ENCODE data around the gene PDE8B.

DNA sequence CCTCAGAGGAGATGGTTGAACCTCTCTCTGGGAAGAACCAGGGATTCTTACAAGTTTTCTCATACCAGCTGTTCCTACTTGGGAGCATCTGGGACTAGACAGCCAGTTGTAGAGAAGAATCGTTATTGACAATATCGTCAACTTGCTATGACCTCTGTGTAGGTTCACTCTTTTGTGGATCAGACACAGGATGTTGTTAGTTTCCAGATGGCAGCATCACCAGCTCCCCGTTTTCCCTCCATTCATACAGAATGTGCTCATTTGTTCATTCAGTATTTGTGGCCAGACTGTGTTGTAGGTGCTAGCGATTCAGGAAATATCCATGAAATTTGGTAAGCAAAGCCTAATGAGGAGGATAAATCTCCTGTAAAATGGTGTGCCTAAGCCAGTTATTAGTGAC lies 3.7 kb downstream of the PDE8B start:
- TF ChIP-seq, protein P1, sequence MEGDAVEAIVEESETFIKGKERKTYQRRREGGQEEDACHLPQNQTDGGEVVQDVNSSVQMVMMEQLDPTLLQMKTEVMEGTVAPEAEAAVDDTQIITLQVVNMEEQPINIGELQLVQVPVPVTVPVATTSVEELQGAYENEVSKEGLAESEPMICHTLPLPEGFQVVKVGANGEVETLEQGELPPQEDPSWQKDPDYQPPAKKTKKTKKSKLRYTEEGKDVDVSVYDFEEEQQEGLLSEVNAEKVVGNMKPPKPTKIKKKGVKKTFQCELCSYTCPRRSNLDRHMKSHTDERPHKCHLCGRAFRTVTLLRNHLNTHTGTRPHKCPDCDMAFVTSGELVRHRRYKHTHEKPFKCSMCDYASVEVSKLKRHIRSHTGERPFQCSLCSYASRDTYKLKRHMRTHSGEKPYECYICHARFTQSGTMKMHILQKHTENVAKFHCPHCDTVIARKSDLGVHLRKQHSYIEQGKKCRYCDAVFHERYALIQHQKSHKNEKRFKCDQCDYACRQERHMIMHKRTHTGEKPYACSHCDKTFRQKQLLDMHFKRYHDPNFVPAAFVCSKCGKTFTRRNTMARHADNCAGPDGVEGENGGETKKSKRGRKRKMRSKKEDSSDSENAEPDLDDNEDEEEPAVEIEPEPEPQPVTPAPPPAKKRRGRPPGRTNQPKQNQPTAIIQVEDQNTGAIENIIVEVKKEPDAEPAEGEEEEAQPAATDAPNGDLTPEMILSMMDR (IDR thresholded peaks at IDR 0.05) = no peak
- TF ChIP-seq POLR2A (IDR thresholded peaks at IDR 0.05) = no peak
